Cardiac septum (tissue), 1 donor: ENCODE data around the gene ESYT2. TPM values are rescaled to one million over a fixed set of nuclear protein-coding genes. Genes with fewer than 3 reads are reported as not detected.
"Not testable (repeated sequence)": the region's sequence is repeated elsewhere in the genome, so short reads cannot be mapped to it uniquely, and the experiment has no call there.

Experiments
- DNase-seq: peaks from one replicate; pipeline ENCODE4 v3.0.0-alpha.2; 2020; ENCODE audit warnings: low spot score
- intact Hi-C: fragments of 100-400 bp; cut with DNase I; formaldehyde crosslinking; loops from one replicate; pipeline ENCODE4 v1.14.0; 2022
- long read RNA-seq: library from polyadenylated mRNA; unstranded; transcript quantifications from one replicate; pipeline ENCODE4 v2.0.0, GENCODE V29; 2021
- total RNA-seq: library from RNA; stranded (reverse); fragmentation: NEBNext Ultra II Directional; extraction: Animal tissue kit (Norgen Biotek cat#: 25700); gene quantifications from one replicate; pipeline ENCODE4 v1.2.1, GENCODE V29; 2021
- donor health status: DM: no; HTN: no; CAD: no.

The ESYT2 gene
- 45.6 TPM for total RNA-seq
- long read RNA-seq, full-length matches to known transcripts = 29 of 60 reads
- long read RNA-seq, partial matches to known transcripts = 12 of 60 reads
- long read RNA-seq, other reads (novel, unspliced or antisense) = 19 of 60 reads

GRCh38 chr7:158829342-158830210 is at the start of gene ESYT2:
Gene ESYT2, minus strand, starts transcription at chr7:158829509. Its CDS starts 91 bp downstream, at chr7:158829418.
- peak; percentile 100 for DNase-seq
- intact Hi-C loops = loop anchor here (2.0 kb wide), 2 partner anchors 27 to 125 kb away; partner anchors contain the start of genes DYNC2I1 and NCAPG2

- DNase-seq, intact Hi-C loops: not testable (repeated sequence)
These were observed 49.1 kb upstream of the ESYT2 start for GRCh38 chr7:158878151-158879079.

- no peak for DNase-seq
- intact Hi-C loops = no loop called here
These were observed 47.7 kb upstream of the ESYT2 start for GRCh38 chr7:158876984-158877383.

GRCh38 chr7:158869876-158870275 is 40.6 kb upstream of the ESYT2 start:
- intact Hi-C loops = no loop called here
- DNase-seq = no peak

- intact Hi-C loops = no loop called here
- no peak for DNase-seq
These were observed 39.6 kb upstream of the ESYT2 start for GRCh38 chr7:158868764-158869410.

- intact Hi-C loops = no loop called here
- DNase-seq = no peak
These were observed 38.1 kb upstream of the ESYT2 start for GRCh38 chr7:158867214-158867984.

- intact Hi-C loops = no loop called here
- no peak for DNase-seq
These were observed 36.7 kb upstream of the ESYT2 start for GRCh38 chr7:158865977-158866376.

GRCh38 chr7:158865462-158865922 is 36.2 kb upstream of the ESYT2 start:
- DNase-seq = no peak
- intact Hi-C loops = no loop called here

GRCh38 chr7:158864833-158865232 is 35.5 kb upstream of the ESYT2 start:
- DNase-seq = no peak
- intact Hi-C loops = loop anchor here (5.0 kb wide), 1 partner anchor 83 kb away; no protein-coding TSS in a partner anchor

- no peak for DNase-seq
These were observed 35.2 kb upstream of the ESYT2 start for GRCh38 chr7:158864507-158864820.

GRCh38 chr7:158863611-158864506 is 34.5 kb upstream of the ESYT2 start:
- DNase-seq = peak; percentile 90
- intact Hi-C loops = loop anchor here (5.0 kb wide), 1 partner anchor 82 kb away; no protein-coding TSS in a partner anchor

More at GRCh38 chr7:158864507-158864820, 35.2 kb upstream of the ESYT2 start:
- intact Hi-C loops = loop anchor here (5.0 kb wide), 1 partner anchor 82 kb away; no protein-coding TSS in a partner anchor

- intact Hi-C loops = loop anchor here (5.0 kb wide), 1 partner anchor 81 kb away; no protein-coding TSS in a partner anchor
- DNase-seq = not testable (repeated sequence)
These were observed 33.8 kb upstream of the ESYT2 start for GRCh38 chr7:158862985-158863610.

- DNase-seq = no peak
- intact Hi-C loops = loop anchor here (5.0 kb wide), 1 partner anchor 80 kb away; no protein-coding TSS in a partner anchor
These were observed 32.8 kb upstream of the ESYT2 start for GRCh38 chr7:158861936-158862704.

- intact Hi-C loops = loop anchor here (5.0 kb wide), 1 partner anchor 79 kb away; no protein-coding TSS in a partner anchor
- DNase-seq = no peak
These were observed 31.9 kb upstream of the ESYT2 start for GRCh38 chr7:158861004-158861787.

GRCh38 chr7:158860394-158860793 is 31.1 kb upstream of the ESYT2 start:
- intact Hi-C loops = loop anchor here (5.0 kb wide), 1 partner anchor 78 kb away; no protein-coding TSS in a partner anchor

More at GRCh38 chr7:158860394-158860793, 31.1 kb upstream of the ESYT2 start:
- no peak for DNase-seq
